WTC11 (cell line): Measurements from ENCODE around the gene CDPF1.

Experiments
- CREB1 ChIP-seq: sonication (generic); formaldehyde crosslinking; IDR thresholded peaks from 2 replicates; pipeline ENCODE4 v1.8.0; 2023; ENCODE audit warnings: mild to moderate bottlenecking, missing genetic modification reagents
- CTCF ChIP-seq: fragments of 200-600 bp; IDR thresholded peaks from 2 replicates; pipeline ENCODE4 v1.8.0; 2022; ENCODE audit warnings: antibody characterized with exemption
- HMGXB4 ChIP-seq: sonication (generic); formaldehyde crosslinking; IDR thresholded peaks from 2 replicates; pipeline ENCODE4 v1.8.1; 2023; ENCODE audit warnings: mild to moderate bottlenecking, moderate library complexity, missing genetic modification reagents
- KAT7 ChIP-seq: sonication (generic); formaldehyde crosslinking; IDR thresholded peaks from 2 replicates; pipeline ENCODE4 v1.8.1; 2023; ENCODE audit warnings: missing genetic modification reagents, mild to moderate bottlenecking, borderline replicate concordance
- NFYB ChIP-seq: sonication (generic); formaldehyde crosslinking; conservative IDR thresholded peaks from 2 replicates; pipeline ENCODE4 v1.8.0; 2022; ENCODE audit warnings: low read depth, missing genetic modification reagents
- NR2C2 ChIP-seq: sonication (generic); formaldehyde crosslinking; IDR thresholded peaks from 2 replicates; pipeline ENCODE4 v1.8.0; 2022; ENCODE audit warnings: mild to moderate bottlenecking, missing genetic modification reagents
- NR3C1 ChIP-seq: sonication (generic); formaldehyde crosslinking; conservative IDR thresholded peaks from 2 replicates; pipeline ENCODE4 v1.8.1; 2023; ENCODE audit warnings: low read depth, mild to moderate bottlenecking, missing genetic modification reagents
- SMAD4 ChIP-seq: sonication (generic); formaldehyde crosslinking; IDR thresholded peaks from 2 replicates; pipeline ENCODE4 v1.8.0; 2022; ENCODE audit warnings: mild to moderate bottlenecking, missing genetic modification reagents
- TEAD4 ChIP-seq: sonication (generic); formaldehyde crosslinking; IDR thresholded peaks from 2 replicates; pipeline ENCODE4 v1.8.0; 2022; ENCODE audit warnings: mild to moderate bottlenecking, missing genetic modification reagents
- ZBTB21 ChIP-seq: sonication (generic); formaldehyde crosslinking; IDR thresholded peaks from 2 replicates; pipeline ENCODE4 v1.8.1; 2023; ENCODE audit warnings: mild to moderate bottlenecking, missing genetic modification reagents, borderline replicate concordance
- ZNF138 ChIP-seq: sonication (generic); formaldehyde crosslinking; conservative IDR thresholded peaks from 2 replicates; pipeline ENCODE4 v1.8.1; 2022; ENCODE audit warnings: mild to moderate bottlenecking, moderate library complexity, missing genetic modification reagents
- TF ChIP-seq, protein P1 (sequence below): sonication (generic); formaldehyde crosslinking; IDR thresholded peaks from 2 replicates; pipeline ENCODE4 v1.8.0; 2022; ENCODE audit warnings: missing genetic modification reagents
- TF ChIP-seq, protein P2 (sequence below): sonication (generic); formaldehyde crosslinking; IDR thresholded peaks from 2 replicates; pipeline ENCODE4 v1.8.0; 2022; ENCODE audit warnings: mild to moderate bottlenecking, missing genetic modification reagents

DNA sequence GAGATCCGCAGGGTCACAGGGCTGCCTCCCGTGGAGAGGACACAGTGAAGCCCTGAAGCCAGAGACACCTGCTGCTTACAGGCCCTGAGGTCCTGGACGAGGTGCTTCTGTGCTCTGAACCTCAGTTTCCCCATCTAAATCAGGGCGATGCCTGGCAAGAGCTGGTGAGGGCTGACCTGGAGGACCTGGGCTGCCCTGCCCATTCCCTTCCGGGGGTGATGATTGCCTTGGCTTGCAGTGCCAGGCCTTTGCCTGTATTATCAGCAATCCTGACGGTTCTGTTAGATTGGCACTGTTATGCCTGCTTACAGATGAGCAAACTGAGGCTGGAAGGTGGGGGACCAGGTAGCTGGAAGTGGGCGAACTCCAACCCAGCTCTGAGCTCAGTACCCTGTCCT lies 38.8 kb upstream of the CDPF1 start:
- TF ChIP-seq SMAD4 (CRISPR knock-in tag): no peak
- TF ChIP-seq, protein P1, sequence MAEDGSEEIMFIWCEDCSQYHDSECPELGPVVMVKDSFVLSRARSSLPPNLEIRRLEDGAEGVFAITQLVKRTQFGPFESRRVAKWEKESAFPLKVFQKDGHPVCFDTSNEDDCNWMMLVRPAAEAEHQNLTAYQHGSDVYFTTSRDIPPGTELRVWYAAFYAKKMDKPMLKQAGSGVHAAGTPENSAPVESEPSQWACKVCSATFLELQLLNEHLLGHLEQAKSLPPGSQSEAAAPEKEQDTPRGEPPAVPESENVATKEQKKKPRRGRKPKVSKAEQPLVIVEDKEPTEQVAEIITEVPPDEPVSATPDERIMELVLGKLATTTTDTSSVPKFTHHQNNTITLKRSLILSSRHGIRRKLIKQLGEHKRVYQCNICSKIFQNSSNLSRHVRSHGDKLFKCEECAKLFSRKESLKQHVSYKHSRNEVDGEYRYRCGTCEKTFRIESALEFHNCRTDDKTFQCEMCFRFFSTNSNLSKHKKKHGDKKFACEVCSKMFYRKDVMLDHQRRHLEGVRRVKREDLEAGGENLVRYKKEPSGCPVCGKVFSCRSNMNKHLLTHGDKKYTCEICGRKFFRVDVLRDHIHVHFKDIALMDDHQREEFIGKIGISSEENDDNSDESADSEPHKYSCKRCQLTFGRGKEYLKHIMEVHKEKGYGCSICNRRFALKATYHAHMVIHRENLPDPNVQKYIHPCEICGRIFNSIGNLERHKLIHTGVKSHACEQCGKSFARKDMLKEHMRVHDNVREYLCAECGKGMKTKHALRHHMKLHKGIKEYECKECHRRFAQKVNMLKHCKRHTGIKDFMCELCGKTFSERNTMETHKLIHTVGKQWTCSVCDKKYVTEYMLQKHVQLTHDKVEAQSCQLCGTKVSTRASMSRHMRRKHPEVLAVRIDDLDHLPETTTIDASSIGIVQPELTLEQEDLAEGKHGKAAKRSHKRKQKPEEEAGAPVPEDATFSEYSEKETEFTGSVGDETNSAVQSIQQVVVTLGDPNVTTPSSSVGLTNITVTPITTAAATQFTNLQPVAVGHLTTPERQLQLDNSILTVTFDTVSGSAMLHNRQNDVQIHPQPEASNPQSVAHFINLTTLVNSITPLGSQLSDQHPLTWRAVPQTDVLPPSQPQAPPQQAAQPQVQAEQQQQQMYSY (CRISPR knock-in tag): no peak
- TF ChIP-seq CTCF: no peak
- TF ChIP-seq, protein P2, sequence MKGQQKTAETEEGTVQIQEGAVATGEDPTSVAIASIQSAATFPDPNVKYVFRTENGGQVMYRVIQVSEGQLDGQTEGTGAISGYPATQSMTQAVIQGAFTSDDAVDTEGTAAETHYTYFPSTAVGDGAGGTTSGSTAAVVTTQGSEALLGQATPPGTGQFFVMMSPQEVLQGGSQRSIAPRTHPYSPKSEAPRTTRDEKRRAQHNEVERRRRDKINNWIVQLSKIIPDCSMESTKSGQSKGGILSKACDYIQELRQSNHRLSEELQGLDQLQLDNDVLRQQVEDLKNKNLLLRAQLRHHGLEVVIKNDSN: no peak
- no peak for TF ChIP-seq KAT7 (CRISPR knock-in tag)
- TF ChIP-seq NFYB (CRISPR knock-in tag): no peak
- no peak for TF ChIP-seq NR2C2 (CRISPR knock-in tag)
- TF ChIP-seq ZBTB21: no peak
- no peak for TF ChIP-seq ZNF138 (CRISPR knock-in tag)
- no peak for TF ChIP-seq TEAD4 (CRISPR knock-in tag)
- no peak for TF ChIP-seq CREB1
- TF ChIP-seq NR3C1: no peak
- TF ChIP-seq HMGXB4: no peak
